HEK293T (cell line): ENCODE results near the gene AP3M1.

Experiments
- CTCF ChIA-PET: fragments of 350-600 bp; formaldehyde crosslinking; extraction: SDS; loops from one replicate; lab custom pipeline; 2021; ENCODE audit warnings: antibody characterized with exemption, inconsistent platforms; lab: Yijun Ruan, JAX
- POLR2A ChIA-PET: fragments of 350-600 bp; formaldehyde crosslinking; extraction: SDS; loops from one replicate; lab custom pipeline; 2020; ENCODE audit warnings: antibody characterized with exemption, inconsistent platforms; lab: Yijun Ruan, JAX
- DNase-seq: peaks from one replicate; pipeline ENCODE4 v3.0.0; 2012; ENCODE audit warnings: mixed read lengths; ENCODE audit errors: extremely low spot score
- ARNT ChIP-seq: fragments of 450-650 bp; IDR thresholded peaks from 2 replicates; pipeline ENCODE4 v1.6.1; 2017; ENCODE audit warnings: mild to moderate bottlenecking
- BHLHE40 ChIP-seq: fragments of 450-650 bp; IDR thresholded peaks from 2 replicates; pipeline ENCODE4 v1.6.1; 2016; ENCODE audit warnings: mild to moderate bottlenecking, moderate library complexity, borderline replicate concordance
- CTBP1 ChIP-seq: fragments of 450-650 bp; IDR thresholded peaks from 2 replicates; pipeline ENCODE4 v1.6.1; 2016; ENCODE audit warnings: borderline replicate concordance
- ELF4 ChIP-seq: fragments of 450-650 bp; IDR thresholded peaks from 2 replicates; pipeline ENCODE4 v1.6.1; 2017; ENCODE audit warnings: antibody characterized with exemption
- FOXA1 ChIP-seq: fragments of 450-650 bp; IDR thresholded peaks from 2 replicates; pipeline ENCODE4 v1.6.1; 2016; ENCODE audit warnings: mild to moderate bottlenecking
- FOXK2 ChIP-seq: fragments of 450-650 bp; IDR thresholded peaks from 2 replicates; pipeline ENCODE4 v1.6.1; 2016; ENCODE audit warnings: mild to moderate bottlenecking
- FOXM1 ChIP-seq: fragments of 450-650 bp; IDR thresholded peaks from 2 replicates; pipeline ENCODE4 v1.6.1; 2017; ENCODE audit warnings: mild to moderate bottlenecking, borderline replicate concordance
- HDGF ChIP-seq: fragments of 450-650 bp; IDR thresholded peaks from 2 replicates; pipeline ENCODE4 v1.6.1; 2017; ENCODE audit warnings: antibody characterized with exemption, borderline replicate concordance
- L3MBTL2 ChIP-seq: fragments of 450-650 bp; conservative IDR thresholded peaks from 2 replicates; pipeline ENCODE4 v1.6.1; 2016; ENCODE audit warnings: mild to moderate bottlenecking
- LEF1 ChIP-seq: fragments of 450-650 bp; IDR thresholded peaks from 2 replicates; pipeline ENCODE4 v1.6.1; 2017; ENCODE audit warnings: mild to moderate bottlenecking, borderline replicate concordance
- NFRKB ChIP-seq: fragments of 450-650 bp; IDR thresholded peaks from 2 replicates; pipeline ENCODE4 v1.6.1; 2016; ENCODE audit warnings: mild to moderate bottlenecking, moderate library complexity
- PKNOX1 ChIP-seq: fragments of 450-650 bp; IDR thresholded peaks from 2 replicates; pipeline ENCODE4 v1.6.1; 2016
- SP1 ChIP-seq: fragments of 450-650 bp; IDR thresholded peaks from 2 replicates; pipeline ENCODE4 v1.6.1; 2017
- SUZ12 ChIP-seq: fragments of 450-650 bp; IDR thresholded peaks from 2 replicates; pipeline ENCODE4 v1.6.1; 2016; ENCODE audit warnings: mild to moderate bottlenecking
- TARDBP ChIP-seq: fragments of 450-650 bp; IDR thresholded peaks from 2 replicates; pipeline ENCODE4 v1.6.1; 2016
- ZNF384 ChIP-seq: fragments of 450-650 bp; IDR thresholded peaks from 2 replicates; pipeline ENCODE4 v1.6.1; 2016

AP3M1 gene

DNA sequence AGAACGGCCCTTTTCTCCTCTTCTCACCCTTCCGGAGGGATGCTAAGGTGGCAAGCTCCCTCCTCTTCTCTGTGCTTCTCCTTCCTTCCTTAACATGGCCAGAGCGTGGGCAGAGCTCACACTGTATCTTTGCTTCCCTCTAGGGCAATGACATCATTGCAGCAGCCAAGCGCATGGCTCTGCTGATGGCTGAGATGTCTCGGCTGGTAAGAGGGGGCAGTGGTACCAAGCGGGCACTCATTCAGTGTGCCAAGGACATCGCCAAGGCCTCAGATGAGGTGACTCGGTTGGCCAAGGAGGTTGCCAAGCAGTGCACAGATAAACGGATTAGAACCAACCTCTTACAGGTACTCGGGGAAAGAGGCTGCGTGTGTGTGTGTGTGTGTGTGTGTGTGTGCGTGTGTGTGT is 36.6 kb downstream of the AP3M1 start:
- POLR2A ChIA-PET: interaction anchor here (1.0 kb wide), 1 partner anchor 11 kb away, joined by 3 read pairs; no protein-coding TSS in a partner anchor
- TF ChIP-seq CTBP1: no peak
- no peak for TF ChIP-seq HDGF
- no peak for TF ChIP-seq SP1
- TF ChIP-seq ZNF384: no peak
- TF ChIP-seq FOXK2: no peak
- TF ChIP-seq BHLHE40: no peak
- TF ChIP-seq TARDBP: no peak
- TF ChIP-seq FOXM1: no peak
- no peak for TF ChIP-seq ARNT
- TF ChIP-seq NFRKB: no peak
- TF ChIP-seq LEF1: no peak
- TF ChIP-seq FOXA1: no peak
- no peak for TF ChIP-seq ELF4
- no peak for TF ChIP-seq SUZ12
- TF ChIP-seq PKNOX1: no peak
- no peak for TF ChIP-seq L3MBTL2
- DNase-seq: no peak
- CTCF ChIA-PET: no interaction called here

DNA sequence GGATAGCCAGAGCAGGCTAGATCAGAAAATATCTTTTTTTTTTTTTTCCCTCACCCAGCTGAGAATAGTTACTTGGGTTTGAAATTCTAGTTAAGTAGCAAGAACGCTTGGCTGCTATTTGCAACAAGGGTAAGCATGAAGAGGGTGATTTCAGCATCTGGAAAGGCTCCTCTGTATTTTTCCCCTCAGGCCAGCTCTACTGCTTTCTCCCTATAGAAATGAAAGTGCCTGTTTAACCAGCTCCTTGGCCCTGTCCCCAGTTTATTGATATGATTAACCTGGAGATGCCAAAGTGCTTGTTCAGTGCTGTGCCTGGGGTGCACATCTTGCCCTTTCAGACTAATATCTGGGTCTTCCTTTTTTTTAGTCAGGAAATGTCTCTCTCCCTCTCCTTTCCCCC is 37.1 kb downstream of the AP3M1 start:
- POLR2A ChIA-PET: interaction anchor here (1.0 kb wide), 1 partner anchor 12 kb away, joined by 3 read pairs; no protein-coding TSS in a partner anchor
- no peak for DNase-seq
- CTCF ChIA-PET: interaction anchor here (0.7 kb wide), 1 partner anchor 226 kb away, joined by 5 read pairs; no protein-coding TSS in a partner anchor
- TF ChIP-seq ELF4 (no peak), FOXA1 (no peak), ZNF384 (no peak), ARNT (no peak), HDGF (no peak), BHLHE40 (no peak), FOXM1 (no peak), PKNOX1 (no peak), TARDBP (no peak), SUZ12 (no peak), L3MBTL2 (no peak), SP1 (no peak), NFRKB (no peak), CTBP1 (no peak), LEF1 (no peak), FOXK2 (no peak)

- TF ChIP-seq FOXM1: no peak
- no peak for TF ChIP-seq FOXA1
- TF ChIP-seq ELF4: no peak
- TF ChIP-seq SUZ12: no peak
- TF ChIP-seq SP1: no peak
- TF ChIP-seq PKNOX1: no peak
- TF ChIP-seq FOXK2: no peak
- CTCF ChIA-PET: no interaction called here
These were observed 38.8 kb downstream of the AP3M1 start for GRCh38 chr10:74111799-74112198.

DNA sequence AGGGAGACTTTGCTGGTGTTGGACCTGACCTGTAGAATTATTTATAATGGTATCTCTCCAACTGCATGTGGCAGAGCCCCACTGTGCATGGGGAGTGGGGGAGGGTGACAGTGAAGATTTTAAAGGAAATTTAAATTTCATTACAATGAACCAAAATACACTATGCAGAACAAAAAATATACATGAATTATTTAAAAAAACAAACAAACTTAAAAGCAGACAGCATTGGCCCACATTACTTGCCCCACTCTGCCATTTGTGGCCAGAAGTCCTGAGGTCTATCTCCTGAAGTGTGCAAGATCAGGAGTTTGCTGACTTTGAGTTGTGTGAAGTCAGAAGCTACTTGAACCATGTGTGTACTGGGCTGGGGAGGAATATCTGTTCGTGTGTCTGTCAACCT is 40.5 kb downstream of the AP3M1 start:
- no peak for TF ChIP-seq FOXK2
- ChIA-PET CTCF (interaction anchor here (0.6 to 1.0 kb wide), 2 partner anchors 151 to 170 kb away, joined by 3 read pairs; no protein-coding TSS in a partner anchor), POLR2A (no interaction called here)
- no peak for DNase-seq

More at GRCh38 chr10:74111799-74112198, 38.8 kb downstream of the AP3M1 start:
- POLR2A ChIA-PET: no interaction called here
- DNase-seq: no peak

GRCh38 chr10:74109452-74109851 is 41.2 kb downstream of the AP3M1 start:
- TF ChIP-seq BHLHE40: no peak
- no peak for TF ChIP-seq SP1
- TF ChIP-seq NFRKB: no peak
- TF ChIP-seq TARDBP: no peak
- TF ChIP-seq PKNOX1: no peak
- no peak for TF ChIP-seq FOXK2
- no peak for TF ChIP-seq ZNF384
- no peak for TF ChIP-seq LEF1
- TF ChIP-seq HDGF: no peak
- no peak for DNase-seq
- ChIA-PET POLR2A (no interaction called here), CTCF (interaction anchor here (1.0 kb wide), 1 partner anchor 169 kb away, joined by 3 read pairs; no protein-coding TSS in a partner anchor)

- ChIA-PET CTCF (no interaction called here), POLR2A (interaction anchor here (0.5 kb wide), 1 partner anchor 146 kb away, joined by 4 read pairs; no protein-coding TSS in a partner anchor)
- no peak for DNase-seq
- TF ChIP-seq SUZ12 (no peak), PKNOX1 (no peak), SP1 (no peak), FOXK2 (no peak), FOXA1 (no peak), CTBP1 (no peak), TARDBP (no peak), L3MBTL2 (no peak), ARNT (no peak), BHLHE40 (no peak)
These were observed 43.2 kb downstream of the AP3M1 start for GRCh38 chr10:74107391-74107790.
